Activated CD4-positive, alpha-beta T cell treated with anti-CD3 and anti-CD28 coated beads for 48 hours (primary cell): ENCODE data around the gene AUH.
"Not testable (repeated sequence)": the region's sequence is repeated elsewhere in the genome, so short reads cannot be mapped to it uniquely, and the experiment has no call there.

ENCODE experiments used
- DNase-seq: peaks from one replicate; pipeline ENCODE4 v3.0.0-alpha.2; 2020

AUH gene

GRCh38 chr9:91200692-91201336 is 160.9 kb downstream of the AUH start:
- DNase-seq, result no peak

DNA sequence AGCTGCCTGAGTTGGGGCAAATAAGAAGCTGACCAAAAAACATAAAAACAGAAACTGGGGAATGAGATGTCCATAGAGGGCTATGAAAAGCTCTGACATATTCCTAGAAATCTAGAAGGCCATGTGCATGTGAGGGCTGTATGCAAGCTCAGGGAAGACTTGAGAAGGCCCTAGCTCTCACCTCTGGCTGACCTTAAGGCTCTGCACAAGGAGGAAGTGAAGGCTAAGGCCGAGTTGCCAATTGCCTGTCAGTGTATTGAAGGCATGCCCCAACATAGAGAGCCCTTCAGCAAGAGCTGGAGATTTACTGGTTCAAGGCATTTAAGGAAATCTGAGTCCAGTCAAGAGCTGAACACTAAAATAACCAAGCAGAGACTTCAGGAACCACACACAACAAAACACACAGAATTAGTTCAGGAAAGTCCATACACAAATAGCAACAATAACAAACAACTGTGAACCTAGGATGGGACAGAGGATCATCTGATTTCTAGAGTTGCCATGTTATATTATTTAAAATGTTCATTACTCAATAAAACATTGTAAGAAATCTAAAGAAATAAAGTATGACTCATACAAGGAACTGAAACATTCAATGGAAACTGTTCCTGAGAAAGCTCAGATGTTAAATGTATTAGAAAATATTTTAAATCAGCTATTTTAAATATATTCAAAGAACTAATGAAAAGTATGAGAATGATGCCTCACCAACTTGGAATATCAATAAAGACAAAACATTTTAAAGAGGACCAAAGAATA is 161.8 kb downstream of the AUH start:
- DNase-seq, result no peak

GRCh38 chr9:91198881-91199280 is 162.8 kb downstream of the AUH start:
- not testable (repeated sequence) for DNase-seq

GRCh38 chr9:91198405-91198804 is 163.3 kb downstream of the AUH start:
- no peak for DNase-seq

DNA sequence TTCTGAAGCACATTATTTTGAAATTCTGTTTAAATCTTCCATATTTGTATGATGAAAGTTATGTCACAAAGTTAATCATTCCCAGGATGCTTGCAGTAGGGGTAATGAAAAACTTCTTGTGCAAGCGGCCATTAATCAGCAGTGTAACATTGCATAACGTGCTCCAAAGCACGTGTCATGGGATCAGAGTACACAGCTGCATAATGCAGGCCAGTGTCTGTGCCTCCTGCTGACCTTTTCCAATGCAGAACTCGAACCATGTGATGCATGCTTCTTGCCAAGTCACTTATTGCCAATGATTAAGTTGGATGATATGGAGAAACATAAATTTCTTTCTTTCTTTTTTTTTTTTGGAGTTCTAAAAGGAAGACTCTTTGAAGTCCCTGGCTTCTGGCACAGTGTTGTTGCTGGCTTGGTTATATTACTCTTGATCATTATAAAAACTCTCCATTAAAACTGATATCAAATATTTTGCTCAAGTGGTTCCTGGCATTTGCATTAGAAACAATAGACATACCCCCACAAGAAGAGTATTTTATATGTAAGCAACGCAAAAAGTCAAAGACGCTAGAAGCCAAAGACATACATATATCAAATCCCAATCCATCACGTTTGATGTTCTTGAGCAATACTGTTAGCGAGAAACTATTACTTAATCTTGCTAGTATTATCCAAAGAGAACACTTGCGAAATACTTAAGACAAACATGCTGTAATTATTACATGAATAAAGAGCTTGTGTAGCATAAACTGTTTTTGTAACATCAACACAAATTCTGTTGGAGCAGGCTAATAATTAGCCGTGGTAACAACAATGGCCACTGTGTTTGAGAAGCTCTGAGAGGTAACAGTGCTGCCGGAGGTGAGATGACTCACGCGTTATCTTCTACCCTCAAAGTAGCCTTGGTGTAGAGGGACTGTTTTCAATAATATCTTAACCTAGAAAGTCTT is 164.2 kb downstream of the AUH start:
- no peak for DNase-seq

GRCh38 chr9:91196103-91196950 is 165.4 kb downstream of the AUH start:
- no peak for DNase-seq

DNA sequence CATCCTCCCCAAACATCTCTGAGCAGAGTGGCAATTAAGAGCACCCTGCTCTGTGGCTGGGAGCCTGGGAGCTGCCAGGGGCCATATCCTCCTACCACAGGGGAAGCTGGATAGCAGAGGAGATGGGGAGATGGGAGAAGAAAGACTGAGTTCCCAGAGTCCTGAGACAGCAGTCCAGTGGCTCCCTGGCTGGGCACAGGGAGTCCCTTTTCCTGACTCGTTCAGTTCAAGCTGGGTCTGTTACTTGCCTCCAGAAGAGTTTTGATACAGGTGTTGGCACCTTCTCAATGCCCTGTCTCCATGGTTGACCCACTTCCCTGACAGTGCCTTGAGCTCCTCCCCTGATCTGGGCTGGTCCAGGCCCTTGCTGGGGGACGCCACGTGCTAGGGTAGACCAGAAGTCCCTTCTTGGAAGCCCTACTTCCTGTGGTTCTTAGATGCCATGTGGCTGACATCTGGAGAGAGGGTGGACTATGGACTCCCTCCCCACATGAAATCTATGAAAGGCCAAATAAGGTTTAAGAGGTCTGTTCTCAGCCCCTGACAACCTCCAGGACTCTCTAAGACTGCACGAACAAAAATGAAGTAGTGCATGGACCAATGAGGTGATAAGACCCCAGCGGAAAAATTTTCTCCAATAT is 166.2 kb downstream of the AUH start:
- no peak for DNase-seq

GRCh38 chr9:91193658-91194391 is 167.9 kb downstream of the AUH start:
- DNase-seq, result peak; percentile 93

- peak; percentile 90 for DNase-seq
These were observed 168.5 kb downstream of the AUH start for GRCh38 chr9:91193087-91193657.

GRCh38 chr9:91192381-91193086 is 169.2 kb downstream of the AUH start:
- peak; percentile 59 for DNase-seq

DNA sequence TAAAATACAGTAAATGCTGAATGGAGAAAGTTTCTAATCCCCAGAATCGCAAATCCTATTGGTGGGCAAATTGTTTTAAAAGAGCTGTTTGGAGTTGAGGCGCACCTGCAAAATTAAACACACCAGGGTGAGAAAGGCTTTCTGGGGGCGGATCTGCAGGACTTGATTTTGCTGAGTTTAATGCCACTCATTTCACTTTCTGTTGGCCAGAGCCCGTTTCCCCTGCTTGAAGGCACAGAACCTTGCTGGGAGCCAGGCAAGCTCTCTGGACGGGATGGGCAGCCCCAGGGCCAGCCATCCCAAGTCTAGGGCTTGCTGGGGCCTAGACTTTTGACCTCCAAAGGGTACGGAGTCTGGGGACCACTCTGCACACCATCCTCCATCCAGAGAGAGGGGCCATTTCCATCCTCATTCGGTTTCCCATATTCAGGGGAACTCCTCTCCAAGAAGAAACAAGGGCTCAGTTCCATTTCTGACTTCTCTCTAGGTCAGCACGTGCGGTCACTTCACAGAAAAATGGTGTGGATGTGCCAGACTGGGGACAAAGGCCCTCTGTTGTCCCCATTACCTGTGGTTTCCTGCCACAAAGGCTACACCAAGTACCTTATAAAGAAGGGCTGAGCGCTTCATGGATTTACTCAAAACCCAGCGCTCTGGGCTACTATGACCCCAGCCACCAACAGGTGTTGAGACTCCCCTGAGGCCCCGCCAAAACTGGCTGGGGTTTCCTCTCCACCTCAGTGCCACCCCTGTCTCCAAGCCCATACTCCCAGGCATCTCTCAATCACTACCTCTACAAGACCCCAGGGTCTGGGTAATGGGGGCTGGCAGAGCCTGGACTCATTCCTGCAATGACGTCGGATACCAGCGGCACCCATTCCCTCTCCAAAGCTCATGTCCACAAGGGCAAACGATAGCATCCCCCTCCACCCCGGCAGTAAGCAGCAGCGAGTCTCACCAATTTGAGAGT is 170.0 kb downstream of the AUH start:
- DNase-seq, result no peak

- no peak for DNase-seq
These were observed 171.7 kb downstream of the AUH start for GRCh38 chr9:91190062-91190461.

GRCh38 chr9:91188719-91189590 is 172.8 kb downstream of the AUH start:
- no peak for DNase-seq

GRCh38 chr9:91187965-91188344 is 173.8 kb downstream of the AUH start:
- no peak for DNase-seq

DNA sequence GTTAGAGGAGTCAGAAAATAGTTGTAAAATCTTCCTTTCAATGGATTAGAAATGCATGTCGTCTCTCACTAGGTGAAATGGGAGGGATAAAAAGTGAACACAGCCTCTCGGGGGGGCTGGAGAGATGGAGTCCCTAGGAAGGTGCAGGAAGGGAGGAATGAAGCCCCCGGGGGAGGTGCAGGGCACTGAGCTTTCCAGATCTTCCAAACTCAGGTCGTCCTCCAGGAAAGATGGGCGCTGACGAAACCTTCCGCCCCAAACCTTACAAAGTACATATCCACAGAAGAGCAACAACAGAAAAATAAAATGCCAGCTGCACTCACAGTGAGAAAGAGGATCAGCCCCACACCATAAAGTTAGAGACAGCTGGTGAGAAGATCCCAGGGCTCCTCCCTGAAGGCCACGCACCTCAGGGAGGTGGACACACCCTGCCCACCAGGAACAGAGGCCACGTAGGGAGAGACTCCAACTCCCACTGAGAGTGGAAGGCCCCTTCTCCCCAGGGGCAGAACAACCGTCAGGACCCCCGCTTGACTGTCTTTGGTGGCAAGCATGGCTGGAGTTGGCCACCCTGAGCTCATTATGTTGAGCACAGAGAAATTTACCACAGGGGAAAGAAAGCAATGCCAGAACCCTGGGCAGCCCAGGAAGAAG is 174.3 kb downstream of the AUH start:
- DNase-seq, result no peak

DNA sequence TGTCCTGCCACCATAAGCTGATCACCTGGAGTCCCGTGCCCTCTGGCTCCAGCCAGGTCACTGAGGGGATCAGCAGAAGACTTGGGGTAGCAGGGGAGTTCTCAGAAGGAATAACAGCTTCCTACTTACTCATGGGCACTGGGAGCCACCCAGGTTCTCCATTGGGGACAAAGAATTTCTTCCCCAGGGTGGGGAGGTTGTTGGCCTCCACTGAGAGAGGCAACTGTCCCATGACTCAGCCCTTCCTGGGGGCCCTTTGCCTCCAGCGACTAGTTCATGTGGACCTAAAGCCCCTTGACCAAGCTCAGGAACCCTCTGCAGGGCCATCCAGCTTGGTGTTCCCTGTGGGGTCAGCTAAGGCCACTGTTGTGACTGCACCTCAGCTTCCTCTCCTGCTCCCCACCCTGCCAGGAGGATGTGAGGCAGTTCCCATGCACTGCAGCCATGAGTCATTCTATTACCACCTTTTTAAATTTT is 175.0 kb downstream of the AUH start:
- peak; percentile 55 for DNase-seq

- DNase-seq, result peak; percentile 2
These were observed 176.4 kb downstream of the AUH start for GRCh38 chr9:91185193-91185886.
